ENCODE data around the gene BARHL1. TPM values are rescaled to one million over a fixed set of nuclear protein-coding genes. Genes with fewer than 3 reads are reported as not detected.

BARHL1 gene
- not detected for total RNA-seq

- Mint-ChIP-seq H3K27me3 (peaks cover 78% of the 10 kb centered on the region), H3K4me3 (peak within 1 kb of the TSS; percentile 70), H3K27ac (no peak within 1 kb of the TSS), H3K4me1 (ENCODE audit: low read depth) (peaks cover 10% of the 10 kb centered on the region), H3K36me3 (ENCODE audit: low read depth) (no peaks in the 10 kb centered on the region), H3K9me3 (no peaks in the 10 kb centered on the region)
- intact Hi-C loops (cut with micrococcal nuclease), result no loop called here
- ChIA-PET POLR2A (interaction anchor here (0.6 kb wide), 2 partner anchors 173 to 185 kb away, joined by 3 to 7 read pairs; no protein-coding TSS in a partner anchor), CTCF (interaction anchor here (1.2 kb wide), 1 partner anchor 9 kb away, joined by 3 read pairs; no protein-coding TSS in a partner anchor)
- TF ChIP-seq CTCF (IDR thresholded peaks at IDR 0.05), result no peak
- no peak for DNase-seq
- no peak for ATAC-seq
Measured at GRCh38 chr9:132582276-132582785, at the start of gene BARHL1. Gene BARHL1, plus strand, starts transcription at chr9:132582606. Its CDS starts 192 bp downstream, at chr9:132582798.

GRCh38 chr9:132534832-132535231 is 47.6 kb upstream of the BARHL1 start:
- no peak overlapping the region for H3K4me3 Mint-ChIP-seq
- ATAC-seq (no peak), DNase-seq (no peak)
- H3K27ac Mint-ChIP-seq, result no peak overlapping the region
- no peaks in the 10 kb centered on the region for H3K36me3 Mint-ChIP-seq (ENCODE audit: low read depth)
- TF ChIP-seq CTCF (IDR thresholded peaks at IDR 0.05), result no peak
- intact Hi-C loops (cut with micrococcal nuclease), result no loop called here
- H3K9me3 Mint-ChIP-seq, result peaks cover 2% of the 10 kb centered on the region
- CTCF ChIA-PET, result no interaction called here
- no peaks in the 10 kb centered on the region for H3K4me1 Mint-ChIP-seq (ENCODE audit: low read depth)
- POLR2A ChIA-PET, result no interaction called here
- peaks cover 14% of the 10 kb centered on the region for H3K27me3 Mint-ChIP-seq

GRCh38 chr9:132536124-132536523 is 46.3 kb upstream of the BARHL1 start:
- DNase-seq, result no peak
- ChIA-PET POLR2A (no interaction called here), CTCF (no interaction called here)
- H3K27ac Mint-ChIP-seq, result no peak overlapping the region
- no peak for TF ChIP-seq CTCF (IDR thresholded peaks at IDR 0.05)
- peaks cover 7% of the 10 kb centered on the region for H3K27me3 Mint-ChIP-seq
- H3K36me3 Mint-ChIP-seq (ENCODE audit: low read depth), result no peaks in the 10 kb centered on the region
- H3K4me3 Mint-ChIP-seq, result no peak overlapping the region
- H3K4me1 Mint-ChIP-seq (ENCODE audit: low read depth), result no peaks in the 10 kb centered on the region
- intact Hi-C loops (cut with micrococcal nuclease), result no loop called here
- peaks cover 2% of the 10 kb centered on the region for H3K9me3 Mint-ChIP-seq
- ATAC-seq, result no peak

- peaks cover 2% of the 10 kb centered on the region for H3K9me3 Mint-ChIP-seq
- no peak overlapping the region for H3K4me3 Mint-ChIP-seq
- ChIA-PET POLR2A (no interaction called here), CTCF (no interaction called here)
- no peak for ATAC-seq
- no peak for TF ChIP-seq CTCF (IDR thresholded peaks at IDR 0.05)
- no peak overlapping the region for H3K27ac Mint-ChIP-seq
- no peaks in the 10 kb centered on the region for H3K4me1 Mint-ChIP-seq (ENCODE audit: low read depth)
- intact Hi-C loops (cut with micrococcal nuclease), result no loop called here
- no peaks in the 10 kb centered on the region for H3K27me3 Mint-ChIP-seq
- DNase-seq, result no peak
- H3K36me3 Mint-ChIP-seq (ENCODE audit: low read depth), result no peaks in the 10 kb centered on the region
Measured at GRCh38 chr9:132537352-132537751, 45.1 kb upstream of the BARHL1 start.

- H3K36me3 Mint-ChIP-seq (ENCODE audit: low read depth), result no peaks in the 10 kb centered on the region
- intact Hi-C loops (cut with micrococcal nuclease), result no loop called here
- ATAC-seq, result no peak
- H3K4me1 Mint-ChIP-seq (ENCODE audit: low read depth), result no peaks in the 10 kb centered on the region
- ChIA-PET CTCF (no interaction called here), POLR2A (no interaction called here)
- H3K27ac Mint-ChIP-seq, result no peak overlapping the region
- peaks cover 2% of the 10 kb centered on the region for H3K9me3 Mint-ChIP-seq
- H3K4me3 Mint-ChIP-seq, result no peak overlapping the region
- TF ChIP-seq CTCF (IDR thresholded peaks at IDR 0.05), result no peak
- DNase-seq, result no peak
- H3K27me3 Mint-ChIP-seq, result no peaks in the 10 kb centered on the region
Measured at GRCh38 chr9:132538071-132538470, 44.3 kb upstream of the BARHL1 start.
